CD4-positive, alpha-beta T cell (primary cell): ENCODE measurements around the gene RET. TPM values are rescaled to one million over a fixed set of nuclear protein-coding genes. Genes with fewer than 3 reads are reported as not detected.

Experiments
- ATAC-seq: fragments of 200-7000 bp; cut with Tn5 transposase; one replicate; pipeline ENCODE4 v1.10.0; 2022; ENCODE audit warnings: mild to moderate bottlenecking; ENCODE audit not compliant: poor library complexity
- CTCF ChIA-PET: fragments of 350-600 bp; sonication (Branson Sonifier 250); formaldehyde crosslinking; loops from one replicate; lab custom pipeline; 2021; ENCODE audit warnings: antibody characterized with exemption, inconsistent platforms; lab: Charles Lee
- POLR2A ChIA-PET: fragments of 350-600 bp; sonication (Branson Sonifier 250); formaldehyde crosslinking; loops from one replicate; lab custom pipeline; 2021; ENCODE audit warnings: antibody characterized with exemption, inconsistent platforms; lab: Charles Lee
- DNase-seq, 14 experiments: peaks; one replicate each; pipeline ENCODE4 v3.0.0-alpha.2; 2013 to 2020; ENCODE audit warnings: mixed read lengths in 2 of 14
- H3K27ac ChIP-seq, 2 donors: one replicate each; pipeline versions ENCODE4 v1.5.1 to v1.7.0; 2013; ENCODE audit warnings: low read length in 2 of 2, low read depth in 1 of 2, mild to moderate bottlenecking in 1 of 2
- H3K27me3 ChIP-seq, 2 experiments: 1 replicate in 1 of 2; 2 replicates in 1 of 2; pipeline versions ENCODE4 v1.6.1 to v1.7.0; 2013; ENCODE audit warnings: low read length in 2 of 2, control low read depth in 1 of 2, mild to moderate bottlenecking in 1 of 2, moderate library complexity in 1 of 2; ENCODE audit not compliant: insufficient read depth in 2 of 2, control insufficient read depth in 1 of 2
- H3K36me3 ChIP-seq: one replicate; pipeline ENCODE4 v1.6.1; 2013; ENCODE audit warnings: low read length, control low read depth; ENCODE audit not compliant: insufficient read depth
- H3K4me1 ChIP-seq: one replicate; pipeline ENCODE4 v1.6.1; 2013; ENCODE audit warnings: low read length, control low read depth; ENCODE audit not compliant: insufficient read depth
- H3K4me3 ChIP-seq: one replicate; pipeline ENCODE4 v1.5.1; 2013; ENCODE audit warnings: mild to moderate bottlenecking, low read length, moderate library complexity
- H3K9me3 ChIP-seq, 2 experiments: 1 replicate in 1 of 2; 2 replicates in 1 of 2; pipeline versions ENCODE4 v1.6.1 to v1.7.0; 2013; ENCODE audit warnings: low read length in 2 of 2, mild to moderate bottlenecking in 2 of 2, control low read depth in 1 of 2, moderate library complexity in 1 of 2; ENCODE audit not compliant: control insufficient read depth in 1 of 2, insufficient read depth in 1 of 2
- H3K27ac Mint-ChIP-seq: one replicate; pipeline ENCODE4 v1.8.0; 2020; ENCODE audit warnings: mixed read lengths
- H3K27me3 Mint-ChIP-seq: one replicate; pipeline ENCODE4 v1.8.0; 2021; ENCODE audit warnings: mixed read lengths
- H3K36me3 Mint-ChIP-seq: one replicate; pipeline ENCODE4 v1.8.0; 2021; ENCODE audit warnings: low read depth, mixed read lengths
- H3K4me1 Mint-ChIP-seq: one replicate; pipeline ENCODE4 v1.8.0; 2021; ENCODE audit warnings: low read depth, mixed read lengths
- H3K4me3 Mint-ChIP-seq: one replicate; pipeline ENCODE4 v1.8.0; 2020; ENCODE audit warnings: mild to moderate bottlenecking, mixed read lengths
- H3K9me3 Mint-ChIP-seq: one replicate; pipeline ENCODE4 v1.8.0; 2020; ENCODE audit warnings: mixed read lengths
- CTCF ChIP-seq: fragments of 200-600 bp; IDR thresholded peaks from one replicate; pipeline ENCODE4 v1.8.0; 2022; ENCODE audit warnings: antibody characterized with exemption, mild to moderate bottlenecking
- intact Hi-C, 2 experiments: fragments of 100-400 bp; cut with DNase I in 1 of 2; cut with micrococcal nuclease in 1 of 2; formaldehyde crosslinking; loops; one replicate each; pipeline versions ENCODE4 v1.15.1 to v1.9.0; 2023 to 2025; cut with DNase I, micrococcal nuclease
- total RNA-seq, 174 experiments: library from RNA in 2 of 174; stranded (reverse) in 2 of 174; gene quantifications; one replicate each; pipeline ENCODE4 v1.2.3 and lab custom pipeline; 2021 to 2026

Gene RET
- total RNA-seq, 2 experiments from 2014 or later, result not detected

- Histone ChIP-seq H3K9me3 (no peaks in the 10 kb centered on the region), H3K4me3 (no peak overlapping the region), H3K27ac (no peak overlapping the region), H3K4me1 (no peaks in the 10 kb centered on the region), H3K36me3 (no peaks in the 10 kb centered on the region), H3K27me3 (no peaks in the 10 kb centered on the region)
- H3K4me1 Mint-ChIP-seq, result no peaks in the 10 kb centered on the region
- no peaks in the 10 kb centered on the region for H3K36me3 Mint-ChIP-seq
- TF ChIP-seq CTCF, result no peak
- ChIA-PET POLR2A (no interaction called here), CTCF (no interaction called here)
- intact Hi-C loops, result no loop called here
- DNase-seq (no peak), ATAC-seq (no peak)
- peaks cover 7% of the 10 kb centered on the region for H3K27me3 Mint-ChIP-seq
- no peaks in the 10 kb centered on the region for H3K9me3 Mint-ChIP-seq
- H3K4me3 Mint-ChIP-seq, result no peak overlapping the region
- no peak overlapping the region for H3K27ac Mint-ChIP-seq
Measured at GRCh38 chr10:43069211-43069515, 7.7 kb upstream of the RET start.

- no peak overlapping the region for H3K4me3 ChIP-seq
- no peak overlapping the region for H3K27ac Mint-ChIP-seq
- no peaks in the 10 kb centered on the region for H3K9me3 ChIP-seq
- H3K27me3 Mint-ChIP-seq, result peaks cover 7% of the 10 kb centered on the region
- TF ChIP-seq CTCF, result no peak
- intact Hi-C loops, result no loop called here
- no peaks in the 10 kb centered on the region for H3K27me3 ChIP-seq
- no peaks in the 10 kb centered on the region for H3K4me1 Mint-ChIP-seq
- H3K36me3 ChIP-seq, result no peaks in the 10 kb centered on the region
- no peak overlapping the region for H3K4me3 Mint-ChIP-seq
- ATAC-seq (no peak), DNase-seq (no peak)
- no peaks in the 10 kb centered on the region for H3K9me3 Mint-ChIP-seq
- CTCF ChIA-PET, result no interaction called here
- POLR2A ChIA-PET, result no interaction called here
- H3K4me1 ChIP-seq, result no peaks in the 10 kb centered on the region
- no peak overlapping the region for H3K27ac ChIP-seq
- H3K36me3 Mint-ChIP-seq, result no peaks in the 10 kb centered on the region
Measured at GRCh38 chr10:43069579-43069978, 7.3 kb upstream of the RET start.

DNA sequence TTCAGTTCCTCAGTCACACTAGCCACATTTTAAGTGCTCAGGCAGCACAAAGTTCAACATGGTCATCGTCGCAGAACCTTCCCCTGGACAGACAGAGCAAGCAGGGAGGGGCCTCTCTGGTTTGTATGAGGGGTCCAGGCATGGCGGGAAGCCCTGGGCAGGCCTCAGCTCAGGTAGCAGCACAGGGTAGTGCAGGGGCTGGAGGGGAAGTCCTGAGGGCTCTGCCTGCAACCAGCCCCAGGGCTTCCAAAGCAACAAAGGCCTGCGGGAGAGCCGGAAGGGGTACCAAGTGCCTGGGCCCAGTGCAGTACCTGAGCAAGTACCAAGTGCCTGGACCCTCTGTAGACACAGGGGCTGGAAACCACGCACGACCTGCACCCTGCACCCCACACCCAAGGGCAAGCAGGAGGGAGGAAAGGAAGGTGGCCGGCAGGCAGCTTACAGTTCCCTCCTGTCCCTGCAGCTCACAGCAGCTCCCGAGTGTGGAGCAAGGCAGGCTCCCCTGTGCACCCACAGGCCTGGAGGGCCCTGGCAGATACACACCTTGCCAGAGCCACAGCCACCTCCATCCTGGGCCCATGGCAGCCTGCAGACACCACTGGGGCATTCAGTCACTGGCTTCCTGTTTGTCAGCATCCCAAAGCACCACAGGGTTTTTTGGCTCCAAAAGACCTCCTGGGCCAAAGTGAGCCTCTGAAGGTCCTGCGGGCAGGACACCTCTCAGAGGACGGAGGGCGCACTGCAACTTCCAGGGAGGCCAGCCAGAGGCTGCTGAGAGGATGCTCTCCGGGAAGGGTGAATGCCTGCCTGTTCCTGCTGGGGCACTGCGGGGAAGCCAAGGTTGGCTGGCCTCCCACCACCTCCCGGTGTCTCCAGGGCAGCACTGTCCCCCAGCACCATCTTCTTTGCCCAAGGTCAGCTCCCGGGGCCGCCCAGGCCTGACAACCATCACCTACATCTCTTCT, 6.5 kb upstream of the RET start:
- Histone ChIP-seq H3K9me3 (no peaks in the 10 kb centered on the region), H3K27me3 (peaks cover 0 to 7% of the 10 kb centered on the region in 2 experiments), H3K27ac (no peak overlapping the region), H3K4me3 (no peak overlapping the region), H3K36me3 (no peaks in the 10 kb centered on the region), H3K4me1 (no peaks in the 10 kb centered on the region)
- Mint-ChIP-seq H3K27me3 (peaks cover 13% of the 10 kb centered on the region), H3K27ac (no peak overlapping the region), H3K4me1 (no peaks in the 10 kb centered on the region), H3K36me3 (no peaks in the 10 kb centered on the region), H3K4me3 (no peak overlapping the region), H3K9me3 (no peaks in the 10 kb centered on the region)
- DNase-seq (no peak), ATAC-seq (no peak)
- no peak for TF ChIP-seq CTCF
- ChIA-PET CTCF (no interaction called here), POLR2A (no interaction called here)
- intact Hi-C loops, result no loop called here
